ENCODE measurements around the gene SPATS2. TPM values are rescaled to one million over a fixed set of nuclear protein-coding genes. Genes with fewer than 3 reads are reported as not detected.

The SPATS2 gene
- total and polyA plus RNA-seq, 2 of the 4 experiments (the other 2 are of a cell fraction), result 50.6 to 63.3 TPM

DNA sequence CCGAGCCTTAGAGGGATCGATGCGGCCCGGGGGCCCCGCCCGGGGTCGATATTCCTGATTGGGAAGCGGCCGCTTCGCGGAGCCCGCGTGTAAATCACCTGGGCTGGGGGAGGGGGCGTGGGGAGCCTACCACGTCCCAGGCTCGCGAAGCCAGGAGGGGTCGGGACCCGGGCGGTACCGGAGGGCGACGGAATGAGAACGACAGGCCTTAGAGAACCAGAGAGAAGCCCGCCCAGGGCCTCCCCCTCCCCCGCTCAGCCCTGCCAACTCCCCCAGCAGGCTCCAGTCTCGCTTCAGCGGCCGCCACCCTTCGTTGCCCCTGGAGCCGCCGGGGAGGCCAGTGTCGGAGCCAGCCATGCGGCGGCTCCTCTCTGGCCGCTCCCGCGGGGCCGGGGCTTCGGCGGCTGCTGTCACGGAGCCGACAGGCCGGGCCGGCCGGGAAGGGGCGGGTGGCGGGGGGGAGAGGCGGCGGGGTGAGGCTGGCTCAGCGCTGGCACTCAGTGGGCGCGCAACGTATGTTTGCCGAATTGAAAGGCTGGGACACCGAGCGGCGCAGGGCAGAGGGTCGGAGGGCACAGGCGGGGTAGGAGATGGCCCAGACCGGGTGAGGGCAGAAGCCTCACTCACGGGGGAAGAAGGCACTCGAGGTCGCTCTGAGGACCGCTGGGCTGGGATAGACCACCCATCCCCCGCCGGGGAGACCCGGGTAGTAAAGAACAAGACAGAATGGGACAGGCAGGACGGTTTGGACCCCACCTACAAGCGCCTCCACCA, 22.0 kb upstream of the SPATS2 start:
- Histone ChIP-seq H2BK20ac (ENCODE audit: low read depth, low read length) (no peak overlapping the region), H2BK15ac (ENCODE audit: low read depth, low read length) (no peak overlapping the region), H3K9me3 (ENCODE audit: control insufficient read depth, insufficient read depth, low read length) (no peaks in the 10 kb centered on the region), H4K8ac (ENCODE audit: low read depth in 2 of 2, low read length in 2 of 2) (peak overlapping the region in 1 of 2 experiments; percentile 40; a peak in 1 of 4 replicates), H3K23ac (ENCODE audit: low read depth, low read length) (no peak overlapping the region), H3K79me1 (ENCODE audit: low read depth in 1 of 2, low read length in 2 of 2) (peaks cover 5 to 17% of the 10 kb centered on the region in 2 experiments; a peak in 2 of 4 replicates), H3K27me3 (ENCODE audit: control insufficient read depth, insufficient read depth, low read length) (peaks cover 65% of the 10 kb centered on the region), H2AK5ac (ENCODE audit: low read depth, low read length) (no peak overlapping the region), H3K9ac (ENCODE audit: low read depth, low read length) (no peak overlapping the region), H3K56ac (ENCODE audit: extremely low read depth, insufficient read depth, low read length) (no peak overlapping the region), H3K4me2 (ENCODE audit: low read depth, low read length) (peak overlapping the region; percentile 87), H3K9me1 (ENCODE audit: insufficient read depth, low read length) (peaks cover 8% of the 10 kb centered on the region; the same call in 1 of the 2 replicates), H2BK120ac (ENCODE audit: low read depth, low read length) (no peak overlapping the region), H4K20me1 (ENCODE audit: insufficient read depth, low read length) (0 out of 2 replicates have a peak, but pooled peaks cover 5% of the 10 kb centered on the region), H3K27ac (ENCODE audit: insufficient read depth, low read length) (no peak overlapping the region), H2BK5ac (ENCODE audit: low read depth, low read length, poor library complexity, severe bottlenecking) (no peak overlapping the region), H3K14ac (replicated peaks; ENCODE audit: low read depth, low read length) (no peak overlapping the region), H2AFZ (replicated peaks; ENCODE audit: low read length, poor library complexity) (peak overlapping the region; percentile 78), H4K5ac (ENCODE audit: low read depth, low read length) (no peak overlapping the region), H2AK9ac (replicated peaks; ENCODE audit: low read depth, low read length, poor library complexity) (peak overlapping the region; percentile 73), H3K4me3 (ENCODE audit: insufficient read depth, low read depth, low read length) (peak overlapping the region; percentile 32), H3K4me1 (ENCODE audit: control insufficient read depth, insufficient read depth, low read length) (peaks cover 20% of the 10 kb centered on the region), H3K4ac (ENCODE audit: low read depth, low read length) (no peak overlapping the region; the same call in 1 of the 2 replicates), H3K36me3 (ENCODE audit: control insufficient read depth, insufficient read depth, low read length) (no peaks in the 10 kb centered on the region), H3K18ac (ENCODE audit: low read depth, low read length) (no peak overlapping the region), H4K91ac (ENCODE audit: insufficient read depth, low read depth, low read length) (no peak overlapping the region)
- TF ChIP-seq BHLHE40 (IDR thresholded peaks at IDR 0.05; ENCODE audit: low read depth, low read length) (no peak), CHD1 (IDR thresholded peaks at IDR 0.05; ENCODE audit: low read depth, low read length) (no peak), FOS (IDR thresholded peaks at IDR 0.05; ENCODE audit: low read depth, low read length) (no peak), CEBPB (IDR thresholded peaks at IDR 0.05; ENCODE audit: low read depth, low read length) (no peak), MAFK (IDR thresholded peaks at IDR 0.05; ENCODE audit: low read depth, low read length) (no peak), SMC3 (IDR thresholded peaks at IDR 0.05; ENCODE audit: low read depth, low read length) (no peak)
- TF ChIP-seq, protein P1, sequence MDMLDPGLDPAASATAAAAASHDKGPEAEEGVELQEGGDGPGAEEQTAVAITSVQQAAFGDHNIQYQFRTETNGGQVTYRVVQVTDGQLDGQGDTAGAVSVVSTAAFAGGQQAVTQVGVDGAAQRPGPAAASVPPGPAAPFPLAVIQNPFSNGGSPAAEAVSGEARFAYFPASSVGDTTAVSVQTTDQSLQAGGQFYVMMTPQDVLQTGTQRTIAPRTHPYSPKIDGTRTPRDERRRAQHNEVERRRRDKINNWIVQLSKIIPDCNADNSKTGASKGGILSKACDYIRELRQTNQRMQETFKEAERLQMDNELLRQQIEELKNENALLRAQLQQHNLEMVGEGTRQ (IDR thresholded peaks at IDR 0.05; ENCODE audit: low read depth, low read length), result no peak
- TF ChIP-seq, protein P2, sequence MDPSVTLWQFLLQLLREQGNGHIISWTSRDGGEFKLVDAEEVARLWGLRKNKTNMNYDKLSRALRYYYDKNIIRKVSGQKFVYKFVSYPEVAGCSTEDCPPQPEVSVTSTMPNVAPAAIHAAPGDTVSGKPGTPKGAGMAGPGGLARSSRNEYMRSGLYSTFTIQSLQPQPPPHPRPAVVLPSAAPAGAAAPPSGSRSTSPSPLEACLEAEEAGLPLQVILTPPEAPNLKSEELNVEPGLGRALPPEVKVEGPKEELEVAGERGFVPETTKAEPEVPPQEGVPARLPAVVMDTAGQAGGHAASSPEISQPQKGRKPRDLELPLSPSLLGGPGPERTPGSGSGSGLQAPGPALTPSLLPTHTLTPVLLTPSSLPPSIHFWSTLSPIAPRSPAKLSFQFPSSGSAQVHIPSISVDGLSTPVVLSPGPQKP (IDR thresholded peaks at IDR 0.05; ENCODE audit: borderline replicate concordance, low read depth, low read length), result no peak
- intact Hi-C loops (cut with micrococcal nuclease) (no loop called here), in situ Hi-C loops (cut with MboI; ENCODE audit: low sequenced_read_pairs) (no loop called here), dilution Hi-C loops (cut with HindIII; ENCODE audit: low sequenced_read_pairs, unreplicated experiment) (no loop called here)
- no peak for ATAC-seq (ENCODE audit: low read depth)
- BruUV-seq (replicated peaks), result no TSS peak
- WGBS, 2 experiments (ENCODE audit: extremely low coverage in 2 of 2, insufficient read length in 1 of 2), result 9% methylated on average over 15 of the region's 70 CpGs; no CpG with 5 or more reads in 1 of the 2 experiments
- DNase-seq, result no peak
- ChIA-PET CTCF (interaction anchor here (0.6 kb wide), 1 partner anchor 14 kb away, joined by 3 read pairs; no protein-coding TSS in a partner anchor), POLR2A (ENCODE audit: unreplicated experiment) (no interaction called here)

All from IMR-90 (cell line).